Neuronal stem cell (in vitro differentiated cells): ENCODE measurements around the gene ST6GALNAC3.

Experiments
- DNase-seq: peaks from one replicate; pipeline ENCODE4 v3.0.0-alpha.2; 2013; ENCODE audit warnings: low spot score
- H2AFZ ChIP-seq: one replicate; pipeline ENCODE4 v1.6.1; 2013; ENCODE audit warnings: mild to moderate bottlenecking, low read length, inconsistent platforms
- H2AK5ac ChIP-seq: 2 replicates; pipeline ENCODE4 v1.6.1; 2013; ENCODE audit warnings: low read depth, mild to moderate bottlenecking, inconsistent platforms, low read length, moderate library complexity, mixed read lengths
- H2BK120ac ChIP-seq: 2 replicates; pipeline ENCODE4 v1.6.1; 2013; ENCODE audit warnings: low read depth, mild to moderate bottlenecking, inconsistent platforms, low read length, moderate library complexity, mixed read lengths
- H2BK12ac ChIP-seq: one replicate; pipeline ENCODE4 v1.6.1; 2013; ENCODE audit warnings: low read length, inconsistent platforms
- H2BK15ac ChIP-seq: 2 replicates; pipeline ENCODE4 v1.6.1; 2013; ENCODE audit warnings: mild to moderate bottlenecking, low read length, inconsistent platforms, mixed read lengths
- H2BK5ac ChIP-seq: one replicate; pipeline ENCODE4 v1.6.1; 2013; ENCODE audit warnings: inconsistent platforms, mild to moderate bottlenecking, low read length, moderate library complexity
- H3K14ac ChIP-seq: one replicate; pipeline ENCODE4 v1.6.1; 2013; ENCODE audit warnings: low read length, inconsistent platforms
- H3K18ac ChIP-seq: 2 replicates; pipeline ENCODE4 v1.6.1; 2013; ENCODE audit warnings: low read length, inconsistent platforms
- H3K23ac ChIP-seq: 2 replicates; pipeline ENCODE4 v1.6.1; 2013; ENCODE audit warnings: low read depth, mild to moderate bottlenecking, mixed read lengths, low read length, inconsistent platforms; ENCODE audit not compliant: poor library complexity
- H3K27ac ChIP-seq: replicated peaks from 3 replicates; pipeline ENCODE4 v1.5.1; 2013; ENCODE audit warnings: low read length, inconsistent platforms
- H3K27me3 ChIP-seq, 3 experiments: 2 replicates each; pipeline ENCODE4 v1.6.1; 2013; ENCODE audit warnings: low read length in 3 of 3, mild to moderate bottlenecking in 2 of 3, inconsistent platforms in 1 of 3, low read depth in 1 of 3, mixed read lengths in 1 of 3, moderate library complexity in 1 of 3; ENCODE audit not compliant: control insufficient read depth in 3 of 3, insufficient read depth in 3 of 3
- H3K36me3 ChIP-seq, 2 donors: replicated peaks in 1 of 2; 2 replicates each; pipeline ENCODE4 v1.6.1; 2013; ENCODE audit warnings: low read length in 2 of 2; ENCODE audit not compliant: control insufficient read depth in 2 of 2, insufficient read depth in 2 of 2
- H3K4ac ChIP-seq: 2 replicates; pipeline ENCODE4 v1.6.1; 2013; ENCODE audit warnings: inconsistent platforms, mild to moderate bottlenecking, low read length, moderate library complexity
- H3K4me1 ChIP-seq, 2 donors: 1 replicate in 1 of 2; 2 replicates in 1 of 2; pipeline ENCODE4 v1.6.1; 2013; ENCODE audit warnings: low read length in 2 of 2, low read depth in 1 of 2; ENCODE audit not compliant: control insufficient read depth in 2 of 2, insufficient read depth in 1 of 2
- H3K4me2 ChIP-seq: one replicate; pipeline ENCODE4 v1.6.1; 2013; ENCODE audit warnings: mild to moderate bottlenecking, low read length, inconsistent platforms; ENCODE audit not compliant: insufficient read depth, poor library complexity, severe bottlenecking
- H3K4me3 ChIP-seq, 2 donors: 2 replicates each; pipeline ENCODE4 v1.5.1; 2013; ENCODE audit warnings: low read length in 2 of 2, mild to moderate bottlenecking in 2 of 2, inconsistent platforms in 1 of 2, moderate library complexity in 1 of 2
- H3K79me1 ChIP-seq: one replicate; pipeline ENCODE4 v1.6.1; 2013; ENCODE audit warnings: low read depth, mild to moderate bottlenecking, inconsistent platforms, low read length, moderate library complexity
- H3K9ac ChIP-seq: one replicate; pipeline ENCODE4 v1.6.1; 2013; ENCODE audit warnings: mild to moderate bottlenecking, low read depth, low read length, inconsistent platforms; ENCODE audit not compliant: poor library complexity
- H3K9me3 ChIP-seq, 2 donors: replicated peaks in 1 of 2; 2 replicates each; pipeline versions ENCODE3 to v1.6.1; 2013; ENCODE audit warnings: low read length in 2 of 2, mild to moderate bottlenecking in 2 of 2, inconsistent platforms in 1 of 2, low read depth in 1 of 2, mixed read lengths in 1 of 2, moderate library complexity in 1 of 2; ENCODE audit not compliant: control insufficient read depth in 2 of 2, insufficient read depth in 1 of 2
- H4K8ac ChIP-seq: one replicate; pipeline ENCODE4 v1.6.1; 2013; ENCODE audit warnings: low read depth, mild to moderate bottlenecking, inconsistent platforms, low read length, moderate library complexity
- H4K91ac ChIP-seq: one replicate; pipeline ENCODE4 v1.6.1; 2013; ENCODE audit warnings: low read length, low read depth, mild to moderate bottlenecking, inconsistent platforms; ENCODE audit not compliant: poor library complexity
- WGBS, 2 donors: extraction: QIAGEN DNeasy Blood & Tissue Kit; methylation state at CpG; one replicate each; pipeline ENCODE4 v1.1.7; 2013; ENCODE audit warnings: missing lambda C conversion rate in 2 of 2, mixed read lengths in 1 of 2; ENCODE audit not compliant: insufficient read length in 2 of 2, insufficient replicate concordance in 1 of 2; ENCODE audit errors: extremely low coverage in 2 of 2; 5-methylcytosine and 5-hydroxymethylcytosine counted together

The ST6GALNAC3 gene

GRCh38 chr1:76179219-76179698, 104.7 kb downstream of the ST6GALNAC3 start:
- Histone ChIP-seq H3K4me3 (no peak overlapping the region), H3K27ac (no peak overlapping the region), H3K4ac (no peak overlapping the region), H3K18ac (no peak overlapping the region), H2AK5ac (no peak overlapping the region), H3K4me1 (no peaks in the 10 kb centered on the region), H2BK120ac (no peak overlapping the region), H3K27me3 (no peaks in the 10 kb centered on the region), H2AFZ (no peak overlapping the region), H3K36me3 (no peaks in the 10 kb centered on the region), H3K9ac (no peak overlapping the region), H3K4me2 (no peak overlapping the region), H4K8ac (no peak overlapping the region), H3K23ac (no peak overlapping the region), H3K79me1 (no peaks in the 10 kb centered on the region), H2BK15ac (no peak overlapping the region), H3K9me3 (peaks cover 2 to 4% of the 10 kb centered on the region in 2 donors), H3K14ac (no peak overlapping the region), H2BK12ac (no peak overlapping the region), H4K91ac (no peak overlapping the region), H2BK5ac (no peak overlapping the region)
- no peak for DNase-seq

- Histone ChIP-seq H3K36me3 (peaks cover 2 to 5% of the 10 kb centered on the region in 2 donors), H3K27ac (no peak overlapping the region), H3K4me1 (peaks cover 0 to 11% of the 10 kb centered on the region in 2 donors), H4K91ac (no peak overlapping the region), H2AFZ (no peak overlapping the region), H3K4me2 (no peak overlapping the region), H3K23ac (no peak overlapping the region), H2BK120ac (no peak overlapping the region), H3K14ac (no peak overlapping the region), H3K9me3 (peaks cover 4% of the 10 kb centered on the region in 2 donors), H4K8ac (no peak overlapping the region), H2AK5ac (no peak overlapping the region), H3K4me3 (no peak overlapping the region), H3K27me3 (no peaks in the 10 kb centered on the region), H2BK12ac (no peak overlapping the region), H3K18ac (no peak overlapping the region), H3K79me1 (no peaks in the 10 kb centered on the region), H2BK15ac (no peak overlapping the region), H2BK5ac (no peak overlapping the region), H3K9ac (no peak overlapping the region), H3K4ac (no peak overlapping the region)
- no CpG with 5 or more reads among the region's 5 CpGs for WGBS, 2 donors
- no peak for DNase-seq
Observed at GRCh38 chr1:76185207-76185606, 110.7 kb downstream of the ST6GALNAC3 start.

- no peak overlapping the region for H2AK5ac ChIP-seq
Observed at GRCh38 chr1:76186554-76187170, 112.1 kb downstream of the ST6GALNAC3 start.

DNA sequence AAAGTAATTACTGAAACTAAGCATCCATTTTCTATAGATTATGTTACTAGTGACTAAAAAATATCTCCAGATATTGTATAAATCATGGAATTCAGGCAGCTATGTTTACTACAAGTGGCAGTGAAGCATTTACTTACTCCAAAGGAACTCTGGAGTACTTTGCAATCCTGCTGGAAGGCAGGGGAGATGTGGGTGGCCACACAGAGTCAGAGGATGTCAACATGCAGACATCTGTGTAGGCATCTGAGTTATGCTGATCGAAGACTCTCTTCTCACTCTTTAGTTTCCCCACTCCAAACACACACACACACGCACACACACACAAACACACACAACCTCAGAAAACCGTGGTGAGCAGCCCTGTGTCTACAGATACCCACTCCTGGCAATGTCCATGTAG, 112.9 kb downstream of the ST6GALNAC3 start:
- no peak overlapping the region for H2BK15ac ChIP-seq
- H3K9ac ChIP-seq = no peak overlapping the region

More at GRCh38 chr1:76186554-76187170, 112.1 kb downstream of the ST6GALNAC3 start:
- Histone ChIP-seq H3K23ac (no peak overlapping the region), H2BK12ac (no peak overlapping the region), H3K18ac (no peak overlapping the region), H2BK5ac (no peak overlapping the region), H2BK120ac (no peak overlapping the region), H3K9ac (no peak overlapping the region), H3K27ac (no peak overlapping the region), H3K27me3 (no peaks in the 10 kb centered on the region), H3K9me3 (peaks cover 0 to 2% of the 10 kb centered on the region in 2 donors), H2BK15ac (no peak overlapping the region), H2AFZ (no peak overlapping the region), H3K36me3 (peaks cover 2 to 5% of the 10 kb centered on the region in 2 donors), H3K4me3 (no peak overlapping the region), H3K4me1 (peaks cover 0 to 11% of the 10 kb centered on the region in 2 donors), H4K91ac (no peak overlapping the region), H3K4ac (no peak overlapping the region), H4K8ac (no peak overlapping the region), H3K14ac (no peak overlapping the region), H3K79me1 (no peaks in the 10 kb centered on the region), H3K4me2 (no peak overlapping the region)
- DNase-seq = no peak
- no CpG with 5 or more reads among the region's 6 CpGs for WGBS, 2 donors

More for the DNA sequence above, 112.9 kb downstream of the ST6GALNAC3 start:
- Histone ChIP-seq H3K4me3 (no peak overlapping the region), H3K4me2 (no peak overlapping the region), H3K4me1 (peaks cover 0 to 11% of the 10 kb centered on the region in 2 donors), H4K8ac (no peak overlapping the region), H2AFZ (no peak overlapping the region), H4K91ac (no peak overlapping the region), H2BK5ac (no peak overlapping the region), H2AK5ac (no peak overlapping the region), H3K23ac (no peak overlapping the region), H2BK12ac (no peak overlapping the region), H3K4ac (no peak overlapping the region), H3K27ac (no peak overlapping the region), H2BK120ac (no peak overlapping the region), H3K36me3 (peaks cover 2 to 5% of the 10 kb centered on the region in 2 donors), H3K79me1 (no peaks in the 10 kb centered on the region), H3K27me3 (no peaks in the 10 kb centered on the region), H3K14ac (no peak overlapping the region), H3K9me3 (peaks cover 0 to 2% of the 10 kb centered on the region in 2 donors), H3K18ac (no peak overlapping the region)
- no CpG with 5 or more reads among the region's 3 CpGs for WGBS, 2 donors
- DNase-seq = no peak
